Neural crest cell (in vitro differentiated cells): ENCODE data around the gene C13orf46. TPM values are rescaled to one million over a fixed set of nuclear protein-coding genes. Genes with fewer than 3 reads are reported as not detected.
A peak's percentile ranks its signal among the peaks of the same experiment; 100 is the strongest.

Experiments
- DNase-seq: peaks from one replicate; pipeline ENCODE4 v3.0.0; 2021; ENCODE audit warnings: low read depth, mixed read lengths, low spot score
- H3K27ac Mint-ChIP-seq: one replicate; pipeline ENCODE4 v1.8.0; 2021; ENCODE audit warnings: mild to moderate bottlenecking, mixed read lengths; ENCODE audit not compliant: unreplicated experiment
- H3K27me3 Mint-ChIP-seq: 2 replicates; pipeline ENCODE4 v1.8.0; 2021; ENCODE audit warnings: low read depth, mild to moderate bottlenecking, mixed read lengths
- H3K36me3 Mint-ChIP-seq: 2 replicates; pipeline ENCODE4 v1.8.0; 2021; ENCODE audit warnings: low read depth, mild to moderate bottlenecking, mixed read lengths
- H3K4me1 Mint-ChIP-seq: 2 replicates; pipeline ENCODE4 v1.8.0; 2021; ENCODE audit warnings: mixed read lengths
- H3K4me3 Mint-ChIP-seq: one replicate; pipeline ENCODE4 v1.8.0; 2021; ENCODE audit warnings: mild to moderate bottlenecking, mixed read lengths
- H3K9me3 Mint-ChIP-seq: 2 replicates; pipeline ENCODE4 v1.8.0; 2021; ENCODE audit warnings: mixed read lengths
- total RNA-seq: library from RNA; stranded (reverse); gene quantifications from 2 replicates; pipeline ENCODE4 v1.2.1, GENCODE V29; 2021
- TF ChIP-seq, protein P1 (sequence below): fragments of 200-600 bp; sonication (generic); conservative IDR thresholded peaks from 2 replicates; pipeline ENCODE4 v1.5.0; 2021; ENCODE audit warnings: antibody characterized with exemption, mild to moderate bottlenecking

C13orf46 gene
- total RNA-seq, 1 donor from 2014 or later, result 1.9 TPM

DNA sequence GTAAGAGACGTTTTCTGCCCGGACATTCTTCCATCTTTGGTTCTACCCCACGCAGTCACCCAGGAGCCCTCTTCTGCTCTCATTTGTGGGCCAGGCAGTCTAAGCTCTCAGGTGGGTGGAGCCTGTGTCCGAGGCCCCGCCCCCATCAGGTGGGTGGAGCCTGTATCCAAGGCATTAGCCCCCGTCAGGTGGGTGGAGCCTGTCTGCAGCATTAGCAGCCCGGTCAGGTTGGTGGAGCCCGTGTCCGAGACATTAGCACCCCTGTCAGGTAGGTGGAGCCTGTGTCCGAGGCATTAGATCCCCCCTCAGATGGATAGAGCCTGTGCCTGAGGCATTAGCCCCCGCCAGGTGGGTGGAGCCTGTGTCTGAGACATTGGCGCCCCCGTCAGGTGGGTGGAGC lies 45.5 kb upstream of the C13orf46 start:
- H3K27ac Mint-ChIP-seq, result no peak overlapping the region
- H3K9me3 Mint-ChIP-seq, result no peaks in the 10 kb centered on the region
- no peaks in the 10 kb centered on the region for H3K36me3 Mint-ChIP-seq
- H3K4me3 Mint-ChIP-seq, result no peak overlapping the region
- TF ChIP-seq, protein P1, sequence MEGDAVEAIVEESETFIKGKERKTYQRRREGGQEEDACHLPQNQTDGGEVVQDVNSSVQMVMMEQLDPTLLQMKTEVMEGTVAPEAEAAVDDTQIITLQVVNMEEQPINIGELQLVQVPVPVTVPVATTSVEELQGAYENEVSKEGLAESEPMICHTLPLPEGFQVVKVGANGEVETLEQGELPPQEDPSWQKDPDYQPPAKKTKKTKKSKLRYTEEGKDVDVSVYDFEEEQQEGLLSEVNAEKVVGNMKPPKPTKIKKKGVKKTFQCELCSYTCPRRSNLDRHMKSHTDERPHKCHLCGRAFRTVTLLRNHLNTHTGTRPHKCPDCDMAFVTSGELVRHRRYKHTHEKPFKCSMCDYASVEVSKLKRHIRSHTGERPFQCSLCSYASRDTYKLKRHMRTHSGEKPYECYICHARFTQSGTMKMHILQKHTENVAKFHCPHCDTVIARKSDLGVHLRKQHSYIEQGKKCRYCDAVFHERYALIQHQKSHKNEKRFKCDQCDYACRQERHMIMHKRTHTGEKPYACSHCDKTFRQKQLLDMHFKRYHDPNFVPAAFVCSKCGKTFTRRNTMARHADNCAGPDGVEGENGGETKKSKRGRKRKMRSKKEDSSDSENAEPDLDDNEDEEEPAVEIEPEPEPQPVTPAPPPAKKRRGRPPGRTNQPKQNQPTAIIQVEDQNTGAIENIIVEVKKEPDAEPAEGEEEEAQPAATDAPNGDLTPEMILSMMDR, result no peak
- no peaks in the 10 kb centered on the region for H3K4me1 Mint-ChIP-seq
- no peaks in the 10 kb centered on the region for H3K27me3 Mint-ChIP-seq
- DNase-seq, result no peak

DNA sequence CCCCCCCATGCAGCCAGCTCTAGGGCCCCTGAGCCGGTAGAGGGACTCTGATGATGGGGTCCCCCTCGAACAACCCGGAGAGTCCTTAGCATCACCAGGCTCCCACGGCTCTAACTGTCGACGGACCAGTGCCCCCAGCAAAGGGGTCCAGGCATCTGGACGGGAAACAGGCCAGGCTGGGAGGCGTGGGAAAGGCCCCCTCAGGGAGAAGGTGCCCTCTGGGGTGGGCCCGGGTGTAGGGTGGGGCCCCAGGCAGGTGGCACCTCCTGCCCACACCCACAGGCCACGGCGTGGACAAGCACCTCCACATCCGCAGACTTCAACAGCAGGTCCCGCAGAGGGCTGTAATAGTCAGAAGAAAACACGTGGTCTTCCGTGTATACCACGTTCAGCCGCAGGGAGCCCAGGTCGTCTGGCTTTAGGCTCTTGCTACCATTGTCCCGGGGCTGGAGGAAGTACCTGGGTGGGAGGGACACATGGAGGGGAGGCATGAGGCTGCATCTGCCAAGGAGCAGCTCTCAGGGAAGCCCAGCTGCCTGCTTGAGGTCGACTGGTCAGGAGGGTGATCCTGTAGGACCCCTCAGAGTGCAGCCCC lies 44.7 kb upstream of the C13orf46 start:
- TF ChIP-seq, protein P1, result no peak
- peak overlapping the region; percentile 12 for H3K27ac Mint-ChIP-seq
- H3K27me3 Mint-ChIP-seq, result no peaks in the 10 kb centered on the region
- no peak overlapping the region for H3K4me3 Mint-ChIP-seq
- H3K36me3 Mint-ChIP-seq, result no peaks in the 10 kb centered on the region
- H3K4me1 Mint-ChIP-seq, result no peaks in the 10 kb centered on the region
- no peak for DNase-seq
- H3K9me3 Mint-ChIP-seq, result no peaks in the 10 kb centered on the region

DNA sequence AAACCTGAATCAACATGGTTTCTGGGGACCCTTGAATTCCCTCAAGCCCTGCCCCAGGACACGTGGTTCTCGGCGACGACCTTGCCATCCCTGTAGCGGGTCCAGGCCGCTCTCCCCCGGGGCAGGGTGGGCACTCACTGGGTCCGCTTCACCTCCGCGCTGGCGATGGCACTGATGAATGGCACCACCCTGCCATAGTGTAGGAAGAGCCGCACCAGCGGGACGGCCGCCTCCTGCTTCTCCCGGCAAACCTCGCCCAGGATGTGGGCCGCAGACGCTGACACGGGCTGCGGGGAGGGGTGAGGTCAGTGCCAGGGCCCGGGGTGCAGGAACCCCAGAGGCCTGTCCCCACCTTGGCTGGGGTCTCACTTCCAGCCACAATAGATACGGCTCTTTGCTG lies 44.1 kb upstream of the C13orf46 start:
- Mint-ChIP-seq H3K4me1 (no peaks in the 10 kb centered on the region), H3K27me3 (no peaks in the 10 kb centered on the region), H3K4me3 (no peak overlapping the region), H3K36me3 (no peaks in the 10 kb centered on the region), H3K27ac (peak overlapping the region; percentile 12), H3K9me3 (no peaks in the 10 kb centered on the region)
- TF ChIP-seq, protein P1, result no peak
- no peak for DNase-seq

DNA sequence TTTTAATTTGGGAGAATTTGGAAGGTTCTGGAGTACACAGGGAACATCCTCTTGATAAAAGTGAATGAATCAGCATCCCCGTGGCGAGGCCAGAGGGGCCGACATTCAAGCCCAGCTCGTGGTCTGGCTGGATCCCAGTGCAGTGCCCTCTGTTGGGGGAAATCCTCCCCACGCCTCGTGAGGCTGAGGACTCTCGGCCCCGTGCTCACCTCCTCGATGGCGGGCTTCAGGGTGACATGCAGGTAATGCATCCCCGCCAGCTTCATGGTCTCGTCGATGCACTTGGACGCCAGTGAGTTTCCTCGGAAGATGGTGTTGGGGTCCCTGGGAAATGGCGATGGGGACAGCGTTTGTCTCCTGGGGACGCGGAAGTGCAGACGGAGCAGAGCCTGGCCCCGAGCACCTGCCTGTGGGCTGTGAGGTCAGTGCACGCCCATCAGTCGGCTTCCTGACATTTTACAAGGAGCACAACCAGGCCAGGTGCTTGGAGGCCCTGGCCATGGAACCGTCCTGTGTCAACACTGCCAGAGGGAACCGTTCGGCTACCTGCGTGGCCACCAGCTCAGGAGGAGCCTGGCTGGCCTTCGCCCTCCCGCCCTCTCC lies 43.3 kb upstream of the C13orf46 start:
- TF ChIP-seq, protein P1, result peak; percentile 34
- H3K4me3 Mint-ChIP-seq, result no peak overlapping the region
- no peak overlapping the region for H3K27ac Mint-ChIP-seq
- no peak for DNase-seq
- no peaks in the 10 kb centered on the region for H3K9me3 Mint-ChIP-seq
- no peaks in the 10 kb centered on the region for H3K4me1 Mint-ChIP-seq
- no peaks in the 10 kb centered on the region for H3K36me3 Mint-ChIP-seq
- H3K27me3 Mint-ChIP-seq, result no peaks in the 10 kb centered on the region

DNA sequence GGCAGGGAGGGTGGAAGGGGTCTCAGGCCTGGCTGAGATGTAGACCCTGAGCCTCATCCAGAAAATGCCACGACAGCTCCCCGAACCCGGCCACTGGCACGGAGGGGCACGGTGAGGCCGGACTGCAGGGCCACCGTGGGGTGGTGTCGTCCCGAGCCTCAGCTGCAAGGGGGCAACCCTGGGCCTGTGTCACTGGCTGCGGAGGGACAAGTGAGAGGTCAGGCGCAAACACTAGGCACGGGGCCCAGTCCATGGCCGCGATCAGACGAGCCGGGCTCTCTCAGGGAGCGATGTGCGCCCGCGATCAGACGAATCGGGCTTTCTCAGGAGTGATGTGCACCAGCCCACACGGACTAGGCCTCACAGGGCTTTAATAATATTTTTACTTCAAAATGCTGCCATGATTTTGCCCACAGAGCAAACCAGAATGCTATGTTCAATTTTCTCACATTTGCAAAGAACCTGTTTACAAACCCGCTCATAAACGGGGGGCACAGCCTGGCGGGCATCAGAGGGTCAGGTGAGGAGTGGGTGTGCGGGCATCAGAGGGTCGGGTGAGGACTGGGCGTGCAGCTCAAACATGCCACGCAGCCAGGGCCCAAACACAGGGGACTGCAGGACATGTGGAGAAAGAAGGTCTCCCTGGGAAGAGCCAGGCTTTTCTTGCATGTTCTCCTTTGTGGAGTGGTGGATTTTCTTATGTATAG lies 42.6 kb upstream of the C13orf46 start:
- H3K27ac Mint-ChIP-seq, result peak overlapping the region; percentile 24

More for the DNA sequence above, 42.6 kb upstream of the C13orf46 start:
- H3K9me3 Mint-ChIP-seq, result no peaks in the 10 kb centered on the region
- no peaks in the 10 kb centered on the region for H3K36me3 Mint-ChIP-seq
- TF ChIP-seq, protein P1, result no peak
- DNase-seq, result no peak
- no peak overlapping the region for H3K4me3 Mint-ChIP-seq
- H3K27me3 Mint-ChIP-seq, result no peaks in the 10 kb centered on the region
- H3K4me1 Mint-ChIP-seq, result no peaks in the 10 kb centered on the region
